LHCN-M2 (cell line): Measurements from ENCODE around the gene CASP4. TPM values are rescaled to one million over a fixed set of nuclear protein-coding genes. Genes with fewer than 3 reads are reported as not detected.
A peak's percentile ranks its signal among the peaks of the same experiment; 100 is the strongest.
"Not testable (repeated sequence)": the region's sequence is repeated elsewhere in the genome, so short reads cannot be mapped to it uniquely, and the experiment has no call there.

Experiments
- DNase-seq: peaks from one replicate; pipeline ENCODE4 v3.0.0-alpha.2; 2012; ENCODE audit warnings: low read depth
- total RNA-seq: library from RNA; depleted of rRNA; stranded (reverse); fragments of >200 nt; gene quantifications from 2 replicates; pipeline ENCODE4 v1.2.3, GENCODE V29; 2014

Gene CASP4
- total RNA-seq, 1 experiment from 2014 or later = 88.7 TPM

GRCh38 chr11:104956528-104956927 is 11.8 kb downstream of the CASP4 start:
- no peak for DNase-seq

- DNase-seq = peak; percentile 70
Measured at GRCh38 chr11:104946907-104947306, 21.5 kb downstream of the CASP4 start.

- no peak for DNase-seq
Measured at GRCh38 chr11:104944076-104944475, 24.3 kb downstream of the CASP4 start.

GRCh38 chr11:104943561-104943960 is 24.8 kb downstream of the CASP4 start:
- no peak for DNase-seq

- DNase-seq = no peak
Measured at GRCh38 chr11:104934594-104934993, 33.8 kb downstream of the CASP4 start.

- not testable (repeated sequence) for DNase-seq
Measured at GRCh38 chr11:104934073-104934472, 34.3 kb downstream of the CASP4 start.

DNA sequence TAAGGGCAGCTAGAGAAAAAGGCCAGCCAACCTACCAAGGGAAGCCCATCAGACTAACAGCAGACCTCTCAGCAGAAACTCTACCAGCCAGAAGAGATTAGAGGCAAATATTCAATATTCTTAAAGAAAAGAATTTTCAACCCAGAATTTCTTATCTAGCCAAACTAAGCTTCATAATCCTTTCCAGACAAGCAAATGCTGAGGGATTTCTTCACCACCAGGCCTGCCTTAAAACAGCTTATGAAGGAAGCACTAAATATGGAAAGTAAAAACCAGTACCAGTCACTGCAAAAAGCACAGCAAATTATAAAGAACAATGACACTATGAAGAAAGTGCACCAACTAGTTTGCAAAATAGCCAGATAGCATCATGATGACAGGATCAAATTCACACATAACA is 39.6 kb downstream of the CASP4 start:
- DNase-seq = no peak

DNA sequence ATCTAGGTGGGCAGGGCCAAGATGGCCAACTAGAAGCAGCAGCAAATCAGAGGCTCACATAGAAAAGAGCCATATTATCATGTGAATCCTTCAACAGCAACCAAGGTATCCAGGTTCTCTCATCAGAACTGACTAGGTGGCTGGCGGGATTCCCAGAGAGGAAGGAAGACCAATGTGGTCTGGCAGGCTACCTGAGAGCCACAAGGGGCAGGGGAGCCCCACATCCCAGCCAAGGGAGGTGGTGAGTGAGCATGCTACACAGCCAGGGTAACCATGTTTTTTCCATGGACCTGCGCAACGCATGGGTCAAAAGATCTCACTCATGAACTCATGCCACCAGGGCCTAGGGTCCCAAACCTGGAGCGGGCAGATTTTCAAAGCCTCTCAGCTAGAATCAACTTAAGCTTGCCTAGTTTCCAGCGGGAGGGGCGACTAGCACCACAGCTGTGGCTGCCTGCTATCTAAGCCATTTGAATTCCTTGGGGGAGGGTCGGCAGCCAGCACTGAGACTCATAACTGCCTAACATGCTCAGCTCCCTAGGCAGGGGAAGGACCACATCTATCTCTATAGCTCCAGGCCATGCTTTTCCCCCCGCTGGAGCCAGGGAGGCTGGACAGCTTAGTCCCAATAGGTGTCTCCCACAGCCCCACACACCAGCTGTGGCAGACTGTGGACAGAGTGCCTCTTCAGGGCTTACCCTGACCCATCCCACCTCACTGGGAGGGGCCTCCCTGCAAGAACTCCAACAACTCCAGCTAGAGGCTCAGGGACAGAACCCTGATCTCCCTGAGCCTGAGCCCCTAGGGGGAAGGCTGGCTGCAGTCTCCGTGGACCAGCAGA is 41.4 kb downstream of the CASP4 start:
- no peak for DNase-seq

DNA sequence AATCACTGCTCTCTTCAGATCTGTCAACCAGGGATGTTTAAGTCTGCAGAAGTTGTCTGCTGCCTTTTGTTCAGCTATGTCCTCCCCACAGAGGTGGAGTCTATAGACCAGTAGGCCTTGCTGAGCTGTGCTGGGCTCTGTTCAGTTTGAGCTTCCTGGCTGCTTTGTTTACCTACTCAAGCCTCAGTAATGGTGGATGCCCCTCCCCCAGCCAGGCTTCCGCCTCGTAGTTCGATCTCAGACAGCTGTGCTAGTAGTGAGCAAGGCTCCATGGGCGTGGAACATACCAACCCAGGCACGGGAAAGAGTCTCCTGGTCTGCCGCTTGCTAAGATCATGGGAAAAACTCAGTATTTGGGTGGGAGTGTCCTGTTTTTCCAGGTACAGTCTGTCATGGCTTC is 42.5 kb downstream of the CASP4 start:
- no peak for DNase-seq

DNA sequence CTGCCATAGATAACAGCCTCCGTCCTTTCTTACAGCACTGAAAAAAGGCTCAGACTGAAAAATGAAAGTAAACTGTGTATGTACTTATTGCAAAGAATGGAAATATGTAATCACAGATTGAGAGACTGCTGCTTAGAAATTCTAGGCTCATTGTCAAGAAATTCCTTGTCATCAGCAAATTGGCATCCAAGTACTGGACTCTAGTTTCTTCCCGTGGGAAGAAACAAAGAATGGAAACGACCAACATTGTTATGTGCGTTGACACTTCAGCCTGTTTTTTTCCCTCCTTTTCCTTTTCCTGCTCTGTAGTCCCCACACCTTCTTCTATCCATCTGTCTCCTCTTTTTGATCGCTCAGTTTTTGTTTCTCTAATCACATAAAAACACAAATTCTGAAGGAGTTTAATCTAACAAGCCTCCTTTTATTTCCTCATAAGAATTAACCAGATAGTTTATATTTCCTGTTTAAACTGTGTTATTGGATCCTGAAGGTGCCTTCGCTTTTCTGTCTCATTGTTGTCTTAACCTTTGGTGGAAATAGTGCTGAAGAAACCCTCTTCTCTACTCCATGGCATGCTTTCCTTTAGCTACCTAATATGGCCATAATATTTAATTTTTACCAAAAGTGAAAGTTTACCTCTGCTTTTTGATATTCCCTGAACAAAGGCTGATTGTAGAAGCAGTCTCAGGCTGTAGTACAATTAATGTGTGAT is 50.1 kb downstream of the CASP4 start:
- peak; percentile 45 for DNase-seq

- DNase-seq = no peak
Measured at GRCh38 chr11:104917271-104918112, 50.9 kb downstream of the CASP4 start.

DNA sequence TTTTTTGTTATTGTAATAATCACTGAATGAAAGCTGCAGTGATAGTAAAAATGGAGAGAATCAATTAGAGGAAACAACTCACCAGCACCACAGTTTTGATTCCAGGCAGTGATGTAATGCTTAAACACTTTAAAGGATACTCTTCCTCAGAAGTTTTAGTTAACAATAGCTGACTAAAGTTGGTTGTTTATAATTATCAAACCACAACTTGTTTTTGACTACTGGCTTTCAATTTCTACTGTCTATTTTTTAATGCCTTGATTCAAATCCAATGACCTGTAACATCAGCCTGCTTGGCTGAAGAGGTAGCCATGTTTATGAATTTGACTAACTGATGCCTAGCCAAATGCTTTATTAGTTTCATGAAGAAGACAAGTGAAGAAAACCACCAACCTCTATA is 51.9 kb downstream of the CASP4 start:
- DNase-seq = no peak

GRCh38 chr11:104912102-104912501 is 56.3 kb downstream of the CASP4 start:
- DNase-seq = no peak

DNA sequence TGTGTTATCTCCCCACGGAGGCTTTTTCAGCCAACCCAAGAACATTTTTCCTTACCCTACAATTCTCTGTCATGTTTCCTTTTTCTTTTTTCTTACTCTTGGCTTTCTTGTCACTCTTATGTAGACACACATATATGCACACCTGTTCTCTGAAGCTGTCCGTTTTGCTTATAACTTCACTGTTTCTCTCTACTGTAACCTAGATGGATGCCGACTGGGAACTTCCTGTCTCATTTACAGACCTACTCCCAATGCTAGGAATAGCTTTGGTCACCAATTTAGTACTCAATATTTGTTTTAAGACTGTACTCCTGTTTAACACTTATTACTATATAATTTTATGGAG is 60.2 kb downstream of the CASP4 start:
- DNase-seq = no peak

GRCh38 chr11:104907521-104908185 is 60.7 kb downstream of the CASP4 start:
- DNase-seq = peak; percentile 9

- DNase-seq = no peak
Measured at GRCh38 chr11:104905271-104905670, 63.1 kb downstream of the CASP4 start.

DNA sequence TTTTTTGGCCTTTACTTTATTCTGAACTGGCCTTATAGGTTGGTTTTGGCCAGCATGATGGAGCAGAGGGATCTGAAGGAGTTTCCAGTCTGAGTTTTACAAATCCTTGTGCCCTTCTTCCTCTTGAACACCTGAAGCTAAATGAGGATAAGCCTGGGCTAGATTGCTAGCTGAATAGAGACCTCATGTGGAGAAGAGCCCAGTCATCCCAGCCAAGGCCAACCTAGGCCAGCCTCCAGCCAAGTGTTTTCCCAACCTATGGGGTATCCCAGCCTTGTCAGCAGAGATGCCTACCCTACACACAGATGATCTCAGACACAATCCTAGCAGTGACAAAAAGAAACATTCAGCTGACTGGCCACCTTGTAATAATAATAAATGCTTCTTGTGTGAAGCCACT is 69.1 kb downstream of the CASP4 start:
- no peak for DNase-seq

- DNase-seq = peak; percentile 6
Measured at GRCh38 chr11:104898685-104899013, 69.7 kb downstream of the CASP4 start.

- no peak for DNase-seq
Measured at GRCh38 chr11:104897891-104898684, 70.3 kb downstream of the CASP4 start, which contains the start of gene CASP12. CASP12 (minus strand) TSS chr11:104898460.

DNA sequence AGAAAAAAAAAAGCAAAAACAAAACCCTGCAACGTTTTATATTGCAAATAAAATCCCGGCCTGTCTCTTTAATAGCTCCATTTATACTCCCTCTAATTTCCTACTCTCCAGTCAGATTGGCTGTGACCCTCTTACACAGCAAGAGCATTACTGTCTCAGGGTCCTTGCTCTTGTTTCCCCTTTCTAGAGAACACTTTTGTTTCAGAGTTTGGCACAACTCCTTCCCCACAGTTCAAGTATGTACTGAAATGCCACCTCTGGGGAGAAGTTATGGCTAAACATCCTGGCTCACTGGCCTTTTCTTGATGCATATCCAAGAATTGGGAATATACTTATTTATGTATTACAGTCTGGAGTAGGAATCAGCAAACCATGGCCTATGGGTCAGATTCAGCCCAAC is 72.7 kb downstream of the CASP4 start:
- no peak for DNase-seq

- DNase-seq = no peak
Measured at GRCh38 chr11:104893876-104894275, 74.5 kb downstream of the CASP4 start.
